ENCODE results near the gene TSPEAR. TPM values are rescaled to one million over a fixed set of nuclear protein-coding genes. Genes with fewer than 3 reads are reported as not detected.

TSPEAR gene
- total RNA-seq, 1 donor from 2014 or later: not detected

- Histone ChIP-seq H3K4me3 (ENCODE audit: low read depth, low read length) (no peak overlapping the region), H3K27me3 (ENCODE audit: control insufficient read depth, insufficient read depth, low read length) (no peaks in the 10 kb centered on the region), H3K36me3 (ENCODE audit: control insufficient read depth, insufficient read depth, low read length) (no peaks in the 10 kb centered on the region)
- TF ChIP-seq CTCF (IDR thresholded peaks at IDR 0.05; ENCODE audit: insufficient read depth, low read length, poor library complexity, severe bottlenecking): peak; percentile 41
- no peak for DNase-seq (ENCODE audit: low read depth)
These were observed 223.5 kb downstream of the TSPEAR start for GRCh38 chr21:44487831-44488230.

GRCh38 chr21:44486302-44486701 lies 225.1 kb downstream of the TSPEAR start:
- Histone ChIP-seq H3K36me3 (ENCODE audit: control insufficient read depth, insufficient read depth, low read length) (no peaks in the 10 kb centered on the region), H3K27me3 (ENCODE audit: control insufficient read depth, insufficient read depth, low read length) (no peaks in the 10 kb centered on the region), H3K4me3 (ENCODE audit: low read depth, low read length) (no peak overlapping the region)
- TF ChIP-seq CTCF (IDR thresholded peaks at IDR 0.05; ENCODE audit: insufficient read depth, low read length, poor library complexity, severe bottlenecking): no peak
- no peak for DNase-seq (ENCODE audit: low read depth)

GRCh38 chr21:44485796-44486195 lies 225.6 kb downstream of the TSPEAR start:
- Histone ChIP-seq H3K4me3 (ENCODE audit: low read depth, low read length) (no peak overlapping the region), H3K27me3 (ENCODE audit: control insufficient read depth, insufficient read depth, low read length) (no peaks in the 10 kb centered on the region), H3K36me3 (ENCODE audit: control insufficient read depth, insufficient read depth, low read length) (no peaks in the 10 kb centered on the region)
- TF ChIP-seq CTCF (IDR thresholded peaks at IDR 0.05; ENCODE audit: insufficient read depth, low read length, poor library complexity, severe bottlenecking): no peak
- DNase-seq (ENCODE audit: low read depth): no peak

GRCh38 chr21:44485254-44485793 lies 226.0 kb downstream of the TSPEAR start:
- DNase-seq (ENCODE audit: low read depth): no peak

GRCh38 chr21:44484498-44485253 lies 226.7 kb downstream of the TSPEAR start:
- no peaks in the 10 kb centered on the region for H3K27me3 ChIP-seq (ENCODE audit: control insufficient read depth, insufficient read depth, low read length)
- no peaks in the 10 kb centered on the region for H3K36me3 ChIP-seq (ENCODE audit: control insufficient read depth, insufficient read depth, low read length)
- TF ChIP-seq CTCF (IDR thresholded peaks at IDR 0.05; ENCODE audit: insufficient read depth, low read length, poor library complexity, severe bottlenecking): no peak
- H3K4me3 ChIP-seq (ENCODE audit: low read depth, low read length): no peak overlapping the region
- no peak for DNase-seq (ENCODE audit: low read depth)

More at GRCh38 chr21:44485254-44485793, 226.0 kb downstream of the TSPEAR start:
- Histone ChIP-seq H3K4me3 (ENCODE audit: low read depth, low read length) (no peak overlapping the region), H3K27me3 (ENCODE audit: control insufficient read depth, insufficient read depth, low read length) (no peaks in the 10 kb centered on the region), H3K36me3 (ENCODE audit: control insufficient read depth, insufficient read depth, low read length) (no peaks in the 10 kb centered on the region)
- TF ChIP-seq CTCF (IDR thresholded peaks at IDR 0.05; ENCODE audit: insufficient read depth, low read length, poor library complexity, severe bottlenecking): no peak

Data from kidney epithelial cell (primary cell).